ENCODE measurements around the gene OTOF.
A peak's percentile ranks its signal among the peaks of the same experiment; 100 is the strongest.

Gene OTOF

DNA sequence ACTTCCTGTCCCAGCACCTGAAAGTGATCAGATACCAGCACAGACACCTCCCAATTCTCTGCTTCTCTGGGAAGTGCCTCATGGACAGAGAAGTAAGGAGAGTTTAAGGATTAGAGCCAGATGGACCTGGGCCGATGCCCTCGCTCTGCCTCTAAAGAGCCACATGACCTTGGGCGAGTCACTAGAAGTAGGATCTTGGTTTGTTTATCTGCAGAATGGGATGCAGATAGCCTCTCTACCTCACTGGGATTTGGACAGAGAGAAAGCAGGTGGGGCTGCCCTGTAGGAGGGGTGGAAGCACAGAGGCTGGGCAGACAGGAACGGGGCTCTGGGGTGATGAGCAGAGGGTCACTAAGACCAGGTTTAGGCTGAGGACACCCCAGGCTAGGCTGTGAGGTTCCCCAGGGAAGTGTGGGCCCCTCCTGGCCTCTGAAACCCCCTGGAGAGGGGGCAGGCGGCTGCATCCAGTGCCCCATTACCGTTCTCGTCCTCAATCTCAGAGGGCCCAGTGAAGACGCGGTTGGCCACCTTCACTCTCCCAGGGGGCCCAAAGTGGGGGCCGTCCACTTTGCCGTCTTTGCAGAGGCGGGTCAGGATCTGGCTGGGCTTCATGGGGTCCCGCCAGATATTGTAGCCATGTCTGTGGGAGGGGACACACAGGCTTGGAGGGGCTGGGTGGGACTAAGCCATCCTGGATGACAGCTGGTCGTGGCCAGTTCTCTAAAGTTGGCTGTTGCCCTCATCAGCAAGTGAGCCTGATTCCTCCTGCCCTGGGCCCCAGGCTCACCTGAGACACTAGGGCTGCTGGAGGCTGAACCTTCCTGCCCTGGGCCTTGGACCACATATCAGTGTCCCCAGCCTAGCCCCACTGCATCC lies 13.3 kb downstream of the OTOF start:
- DNase-seq (ENCODE audit: low spot score): no peak

DNA sequence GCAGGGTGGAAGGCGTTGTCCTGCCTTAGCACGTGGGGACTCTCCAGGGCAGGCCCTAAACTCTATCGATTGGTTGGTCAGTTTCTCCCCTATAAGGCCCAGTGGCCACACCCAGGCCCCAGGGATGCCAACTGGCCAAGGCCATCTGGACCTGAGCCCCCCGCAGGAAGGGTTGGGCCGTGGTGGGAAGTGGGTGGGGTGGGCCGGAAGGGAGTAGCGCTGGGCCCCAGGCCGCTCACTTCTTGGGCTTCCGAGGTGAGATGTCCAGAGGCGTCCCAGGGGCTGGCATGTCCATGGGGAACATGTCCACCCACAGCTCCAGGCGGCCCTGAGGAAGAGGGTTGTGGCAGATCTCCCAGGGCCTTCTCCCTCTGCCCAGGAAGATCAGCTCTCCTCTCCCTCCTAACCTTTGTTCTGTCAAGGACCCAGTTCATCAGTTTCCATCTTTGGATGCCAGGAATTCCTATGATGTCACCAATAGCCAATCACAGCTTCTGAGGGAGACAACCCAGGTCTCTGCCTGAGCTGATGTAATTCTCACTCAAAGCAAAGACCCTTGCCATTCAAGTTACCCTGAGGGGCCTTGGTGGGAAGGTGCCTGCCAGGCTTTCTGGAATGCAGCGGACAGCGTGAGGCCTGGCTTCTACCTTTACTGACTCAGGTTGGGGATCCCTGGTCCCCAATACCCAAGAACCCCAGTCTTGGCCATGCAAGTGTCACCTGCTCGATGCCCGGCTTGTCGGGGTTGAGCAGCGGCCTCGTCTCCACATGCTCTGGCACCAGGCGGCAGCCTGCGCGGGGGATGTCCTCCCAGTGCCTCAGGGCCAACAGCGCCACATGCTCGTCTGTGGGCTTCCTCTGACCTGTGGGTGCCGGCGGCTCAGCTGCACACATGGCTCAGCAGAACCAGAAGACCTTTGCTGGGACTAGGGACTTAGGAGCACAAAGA lies 14.4 kb downstream of the OTOF start:
- no peak for DNase-seq (ENCODE audit: low spot score)

DNA sequence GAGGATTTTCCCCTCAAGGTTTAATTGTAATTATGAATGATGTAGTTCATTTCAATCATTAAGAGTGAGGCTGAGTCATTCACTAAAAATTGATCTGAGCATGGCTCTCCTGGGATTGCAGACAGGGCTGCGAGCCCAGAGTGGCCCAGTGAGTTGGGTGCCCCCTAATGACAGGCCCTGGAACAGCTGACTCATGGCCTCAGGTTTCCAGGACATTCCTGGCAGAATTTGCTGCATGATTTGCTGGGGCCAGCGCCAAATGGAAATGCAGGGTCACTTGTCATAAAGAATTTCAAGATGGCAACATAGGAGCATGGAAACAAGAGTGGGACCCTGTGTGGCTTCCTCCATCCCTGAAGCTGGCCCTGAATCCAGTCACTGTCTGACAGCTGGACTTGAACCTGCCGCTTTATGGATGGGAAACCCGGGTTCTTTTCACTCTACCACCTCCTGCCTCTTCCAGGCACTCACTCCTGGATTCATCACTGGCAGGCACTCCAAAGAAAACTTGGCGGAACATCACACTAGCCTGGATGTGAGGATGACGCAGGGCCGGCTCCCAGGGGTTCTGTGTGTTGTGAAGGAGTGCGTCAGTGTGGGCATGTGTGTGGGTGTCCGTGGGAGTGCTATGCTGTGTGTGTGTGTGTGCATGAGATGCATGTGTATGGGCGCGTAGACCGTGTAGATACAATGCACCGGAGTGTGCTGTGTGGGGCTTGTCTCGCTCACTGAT lies 15.2 kb downstream of the OTOF start:
- peak; percentile 81 for DNase-seq (ENCODE audit: low spot score)

DNA sequence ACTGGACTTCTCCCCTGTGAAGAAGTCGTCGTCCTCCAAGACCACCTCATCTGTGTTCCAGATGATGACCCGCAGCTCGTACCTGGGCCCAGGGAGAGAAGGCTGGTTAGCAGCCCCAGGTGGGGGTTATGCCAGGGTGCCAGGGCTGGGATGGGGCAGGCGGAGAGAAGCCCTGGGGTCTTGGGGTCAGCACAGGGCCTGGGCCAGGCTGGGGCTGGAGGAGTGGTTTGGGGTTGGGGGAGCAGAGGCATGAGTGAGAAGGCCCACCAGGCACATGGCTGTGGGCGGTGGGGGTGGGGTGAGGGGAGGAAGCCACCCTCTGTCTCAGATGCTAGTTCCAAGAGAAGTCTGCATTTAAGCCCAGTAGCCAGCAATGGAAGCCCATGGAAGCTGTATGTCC lies 15.8 kb downstream of the OTOF start:
- DNase-seq (ENCODE audit: low spot score): no peak

DNA sequence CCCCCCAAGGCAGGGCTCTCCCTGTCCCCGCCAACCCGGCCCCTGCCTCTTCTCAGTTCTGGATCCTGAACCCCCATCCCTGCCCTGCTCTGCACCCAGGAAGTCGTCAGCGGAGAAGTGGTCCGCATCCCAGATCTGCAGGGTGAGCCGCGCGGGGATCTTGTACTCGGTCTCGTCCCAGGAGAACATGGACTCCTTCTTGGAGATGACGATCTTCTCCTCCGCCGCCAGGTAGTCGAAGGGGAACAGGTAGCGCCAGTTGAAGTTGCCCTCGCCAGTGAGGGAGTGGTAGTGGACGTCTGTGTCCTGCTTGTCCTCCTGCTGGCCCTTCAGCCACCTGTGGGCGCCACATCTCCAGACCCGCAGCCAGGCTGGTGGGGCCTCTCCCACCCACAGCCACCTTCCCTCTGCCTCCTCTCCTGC lies 16.3 kb downstream of the OTOF start:
- no peak for DNase-seq (ENCODE audit: low spot score)

DNA sequence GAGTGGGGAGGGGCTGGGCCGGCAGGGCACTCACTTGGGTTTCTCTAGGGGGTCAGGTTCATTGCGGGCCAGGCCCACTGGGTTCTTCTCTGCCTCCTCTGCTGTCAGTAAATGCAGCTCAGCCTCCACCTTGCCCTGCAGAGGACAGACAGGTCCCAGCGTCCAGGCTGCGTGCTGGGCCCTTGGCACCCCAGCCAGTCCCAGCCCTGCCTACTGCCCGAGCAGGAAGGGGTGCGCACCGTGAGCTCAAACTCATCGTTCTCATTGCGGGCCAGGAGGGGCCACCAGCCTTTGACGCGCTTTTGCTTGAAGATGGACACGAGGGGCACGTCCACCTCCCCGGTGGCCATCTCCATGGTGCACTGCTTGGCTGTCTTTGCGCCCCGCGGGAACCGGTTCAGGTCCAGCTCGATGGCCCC lies 17.3 kb downstream of the OTOF start:
- DNase-seq (ENCODE audit: low spot score): no peak

DNA sequence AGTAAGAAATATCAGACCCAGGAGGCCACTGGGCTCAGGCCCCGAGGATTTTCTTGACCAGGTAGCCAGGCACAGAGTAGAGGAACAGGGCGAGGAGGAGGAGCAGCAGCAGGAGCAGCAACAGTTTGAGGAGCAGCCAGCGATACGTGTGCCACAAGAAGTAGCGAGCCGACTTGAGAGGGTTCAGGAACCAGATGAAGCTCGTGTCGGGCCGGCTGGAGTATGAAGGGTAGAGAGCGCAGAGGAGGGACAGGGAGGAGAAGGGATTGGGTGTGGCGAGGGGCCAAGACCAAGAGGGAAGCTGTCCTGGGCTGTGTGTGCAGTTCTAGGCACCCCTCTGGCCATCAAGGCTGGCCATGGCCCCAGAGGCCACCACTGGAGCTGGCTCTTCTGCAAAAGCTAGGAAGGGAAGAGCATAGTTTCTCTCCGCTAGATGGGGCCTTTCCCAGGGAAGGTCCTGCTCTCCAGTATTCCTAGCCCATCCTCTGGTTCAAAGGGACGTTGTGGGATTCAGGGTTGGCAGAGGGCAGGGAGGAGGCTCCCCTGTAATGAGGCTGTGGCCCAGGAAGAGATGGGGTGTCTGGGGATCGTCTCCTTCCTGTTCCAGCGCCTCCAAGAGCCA lies 17.8 kb downstream of the OTOF start:
- DNase-seq (ENCODE audit: low spot score): no peak

DNA sequence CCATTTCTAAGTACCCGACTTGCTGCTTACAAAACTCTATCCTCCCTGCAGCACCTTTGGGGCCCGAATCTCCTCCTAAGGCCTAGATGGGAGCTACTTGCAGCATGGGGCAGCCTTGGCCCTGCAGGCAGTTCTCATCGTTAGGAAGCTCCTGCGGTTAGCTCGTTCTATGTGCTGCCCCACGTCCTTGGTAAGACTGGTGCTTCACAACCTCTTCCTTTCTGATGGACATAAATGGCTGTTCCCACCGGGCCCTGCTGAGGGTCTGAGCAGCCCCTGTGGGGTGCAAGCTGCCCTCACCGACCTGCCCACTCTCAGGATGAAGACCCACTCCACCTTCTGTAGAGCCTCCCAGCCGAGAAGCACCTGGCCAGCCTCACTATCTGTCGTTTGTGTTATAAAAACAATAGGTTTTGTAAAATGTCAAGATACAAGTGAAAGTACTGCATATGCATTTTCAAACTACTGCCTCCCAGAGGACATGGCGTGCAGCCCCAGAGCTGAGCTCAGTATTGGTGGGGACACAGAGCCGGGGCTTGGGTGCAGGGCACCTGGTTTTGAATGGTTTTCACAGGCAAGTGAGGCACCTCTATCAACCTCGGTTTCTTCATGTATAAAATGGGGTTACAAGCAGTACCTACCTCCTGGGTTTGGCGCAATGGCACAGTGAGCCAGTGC lies 19.4 kb downstream of the OTOF start:
- DNase-seq (ENCODE audit: low spot score): no peak

DNA sequence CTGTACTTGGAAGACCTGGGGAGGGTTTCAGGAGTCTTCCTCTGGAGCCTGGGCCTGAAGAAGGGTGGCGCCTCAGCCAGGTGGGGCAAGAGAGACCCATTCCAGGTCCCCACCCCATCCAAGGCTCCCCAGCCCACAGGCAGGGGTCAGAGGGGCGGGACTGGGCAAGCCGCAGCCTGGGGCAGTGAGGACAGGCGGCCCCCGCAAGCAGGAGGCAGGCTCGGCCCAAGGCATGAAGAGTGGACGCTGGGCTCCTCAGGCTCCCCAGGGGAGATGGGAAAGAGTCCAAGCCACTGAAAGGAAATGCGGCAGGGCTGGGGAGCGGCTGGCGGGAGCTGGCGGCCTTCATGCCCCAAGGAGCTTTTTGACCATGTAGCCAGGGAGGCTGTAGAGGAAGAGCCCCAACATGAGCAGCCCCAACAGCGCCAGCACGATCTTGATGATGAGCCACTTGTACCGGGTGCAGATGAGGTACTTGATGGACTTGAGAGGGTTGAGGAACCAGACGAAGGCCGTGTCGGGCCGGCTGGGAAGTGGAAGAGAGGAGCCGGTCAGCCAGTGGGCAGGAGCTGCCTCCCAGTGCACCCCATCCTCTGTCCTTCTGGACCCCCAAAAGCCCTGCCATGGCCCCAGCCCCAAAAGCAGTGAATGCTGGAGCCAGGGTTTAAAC lies 20.1 kb downstream of the OTOF start:
- DNase-seq (ENCODE audit: low spot score): no peak

DNA sequence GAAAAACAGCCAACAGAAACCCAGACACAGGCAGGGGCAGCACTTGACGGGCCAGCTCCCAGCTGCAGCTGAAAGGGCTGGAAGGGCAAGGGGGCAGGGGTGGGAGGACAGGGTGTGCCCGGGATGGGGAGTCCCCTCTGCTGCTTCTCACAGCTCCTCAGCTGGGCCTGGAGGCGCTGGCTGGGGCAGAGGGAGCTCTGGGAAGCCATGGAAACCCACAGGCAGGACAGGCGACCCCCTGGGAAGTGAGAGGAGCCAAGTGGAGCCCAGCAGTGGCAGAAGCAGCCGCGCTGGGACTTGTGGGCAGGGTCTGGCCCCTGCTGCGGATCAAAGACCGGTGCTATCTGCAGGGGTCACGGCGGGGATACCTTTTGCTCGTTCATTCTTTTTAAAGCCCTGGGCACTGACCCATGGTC lies 20.7 kb downstream of the OTOF start:
- no peak for DNase-seq (ENCODE audit: low spot score)

DNA sequence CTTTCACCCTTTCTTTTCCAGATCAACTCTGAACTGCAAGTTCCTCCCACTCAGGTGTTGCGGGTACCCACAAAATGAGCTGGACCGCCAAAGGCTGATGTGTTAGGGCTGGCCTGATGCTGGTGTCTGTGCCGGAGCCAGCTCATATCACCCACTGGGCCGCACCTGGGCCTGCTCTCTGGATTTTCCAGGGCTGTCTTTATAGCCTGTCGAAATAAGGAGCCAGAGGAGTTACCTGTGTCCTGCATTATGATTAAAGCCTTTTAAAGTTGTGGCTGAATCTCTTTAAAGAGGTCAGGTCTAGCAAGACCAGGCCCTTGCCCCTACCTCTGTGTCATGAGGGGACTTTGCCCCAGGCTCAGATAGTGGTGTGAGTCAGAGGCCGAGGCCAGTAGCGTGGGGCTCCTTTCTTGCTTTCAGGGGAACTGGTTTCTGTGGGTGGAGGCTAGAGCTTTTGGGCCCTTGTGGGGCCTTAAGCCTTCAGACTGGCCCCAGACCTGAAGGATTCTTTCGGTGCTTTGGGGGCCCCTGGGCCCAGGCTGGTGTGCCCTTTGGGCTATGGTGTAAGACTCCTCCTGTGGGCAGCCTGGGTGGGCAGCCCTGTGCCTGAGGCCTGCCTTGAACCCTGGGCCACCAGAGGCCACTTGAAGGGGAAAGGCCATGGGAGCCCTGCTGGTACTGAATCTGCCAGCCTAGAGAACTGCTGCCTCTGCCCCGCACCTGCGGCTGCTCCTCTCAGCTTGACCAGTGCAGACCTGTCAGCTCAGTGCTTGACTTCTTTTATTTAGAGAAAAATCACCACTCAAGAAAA lies 21.3 kb downstream of the OTOF start:
- DNase-seq (ENCODE audit: low spot score): peak; percentile 62

DNA sequence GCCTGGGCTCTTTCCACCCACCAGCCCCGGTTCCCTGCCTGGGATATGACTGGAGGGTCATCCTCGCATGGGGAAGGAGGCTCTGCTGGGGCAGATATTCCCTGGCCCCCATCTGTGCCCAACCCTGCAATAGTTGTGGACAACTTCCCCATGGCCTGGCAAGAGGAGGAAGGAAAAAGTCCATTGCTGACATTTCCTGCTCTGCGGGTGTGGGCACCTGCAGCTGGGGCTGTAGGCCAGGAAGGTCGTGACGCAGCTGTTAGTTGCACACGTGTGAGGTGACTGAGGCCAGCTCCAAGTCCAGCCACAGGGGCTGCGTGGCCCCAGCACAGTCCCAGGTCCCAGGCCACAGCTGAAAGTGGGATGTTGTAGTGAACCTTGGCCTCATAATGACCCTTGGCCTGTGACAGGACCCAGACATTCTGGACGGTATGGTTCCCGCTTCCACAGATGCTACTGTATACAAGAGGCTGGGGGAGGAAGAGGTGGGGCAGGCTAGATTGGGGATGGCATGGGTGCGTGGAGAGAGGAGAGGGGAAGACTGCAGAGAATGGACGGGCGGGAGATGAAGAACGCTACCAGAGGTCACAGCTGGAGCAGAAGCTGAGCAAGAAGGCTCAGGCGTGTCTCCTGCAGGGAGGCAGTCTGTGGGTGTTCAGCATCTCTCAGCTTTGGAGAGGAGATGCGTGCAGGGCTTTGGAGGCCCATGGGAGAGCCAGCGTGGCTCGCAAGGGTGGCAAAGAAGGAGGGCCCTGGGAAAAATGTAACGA lies 22.1 kb downstream of the OTOF start:
- DNase-seq (ENCODE audit: low spot score): no peak

DNA sequence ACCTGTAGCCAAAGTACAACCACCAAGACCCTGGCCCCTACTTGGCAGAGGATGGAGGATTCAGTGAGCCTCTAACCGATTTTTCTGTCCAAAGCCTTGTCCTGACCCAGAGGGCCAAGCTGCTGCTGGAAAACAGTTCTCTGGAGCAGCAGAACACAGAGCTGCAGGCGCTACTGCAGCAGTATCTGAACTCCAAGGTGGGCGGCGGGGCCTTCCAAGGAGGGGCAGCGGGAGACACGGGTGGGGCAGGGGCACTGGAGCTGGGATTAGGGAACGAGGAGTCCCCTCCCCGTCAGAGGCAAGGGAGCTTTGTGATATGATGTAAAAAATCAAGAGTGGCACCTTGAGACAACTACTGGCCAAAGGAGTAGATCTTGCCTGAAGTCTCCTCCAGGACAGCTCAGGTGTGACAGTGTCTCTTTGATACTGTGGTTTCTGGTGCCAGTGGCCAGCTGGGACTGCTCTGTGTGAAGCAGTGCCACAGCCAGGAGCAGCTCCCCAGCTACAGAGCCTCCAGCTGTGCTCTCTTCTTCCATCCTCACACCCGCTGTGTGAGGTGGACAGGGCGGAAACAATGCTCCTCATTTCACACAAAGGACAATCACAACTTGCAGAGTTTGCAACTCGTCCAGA lies 22.8 kb downstream of the OTOF start:
- no peak for DNase-seq (ENCODE audit: low spot score)

DNA sequence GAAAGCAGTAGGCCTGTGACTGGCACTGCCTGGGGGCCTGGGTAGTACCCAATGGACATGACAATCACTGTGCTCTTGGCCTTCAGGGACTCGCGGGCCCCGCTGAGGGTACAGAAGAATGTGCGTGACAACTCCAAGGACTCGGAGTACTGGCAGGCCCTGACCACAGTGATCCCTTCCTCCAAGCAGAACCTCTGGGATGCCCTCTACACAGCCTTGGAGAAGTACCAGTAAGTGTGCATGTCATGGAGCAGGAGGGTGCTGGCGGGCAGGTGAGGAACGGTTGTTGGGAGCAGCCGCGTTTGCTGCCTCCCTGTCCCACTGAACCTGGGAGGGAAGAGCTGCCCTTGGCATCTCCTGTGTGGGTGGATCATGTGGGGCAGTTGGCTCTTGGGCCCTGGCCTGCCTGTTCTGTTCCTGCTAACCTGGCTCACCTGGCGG lies 23.3 kb downstream of the OTOF start:
- DNase-seq (ENCODE audit: low spot score): no peak

DNA sequence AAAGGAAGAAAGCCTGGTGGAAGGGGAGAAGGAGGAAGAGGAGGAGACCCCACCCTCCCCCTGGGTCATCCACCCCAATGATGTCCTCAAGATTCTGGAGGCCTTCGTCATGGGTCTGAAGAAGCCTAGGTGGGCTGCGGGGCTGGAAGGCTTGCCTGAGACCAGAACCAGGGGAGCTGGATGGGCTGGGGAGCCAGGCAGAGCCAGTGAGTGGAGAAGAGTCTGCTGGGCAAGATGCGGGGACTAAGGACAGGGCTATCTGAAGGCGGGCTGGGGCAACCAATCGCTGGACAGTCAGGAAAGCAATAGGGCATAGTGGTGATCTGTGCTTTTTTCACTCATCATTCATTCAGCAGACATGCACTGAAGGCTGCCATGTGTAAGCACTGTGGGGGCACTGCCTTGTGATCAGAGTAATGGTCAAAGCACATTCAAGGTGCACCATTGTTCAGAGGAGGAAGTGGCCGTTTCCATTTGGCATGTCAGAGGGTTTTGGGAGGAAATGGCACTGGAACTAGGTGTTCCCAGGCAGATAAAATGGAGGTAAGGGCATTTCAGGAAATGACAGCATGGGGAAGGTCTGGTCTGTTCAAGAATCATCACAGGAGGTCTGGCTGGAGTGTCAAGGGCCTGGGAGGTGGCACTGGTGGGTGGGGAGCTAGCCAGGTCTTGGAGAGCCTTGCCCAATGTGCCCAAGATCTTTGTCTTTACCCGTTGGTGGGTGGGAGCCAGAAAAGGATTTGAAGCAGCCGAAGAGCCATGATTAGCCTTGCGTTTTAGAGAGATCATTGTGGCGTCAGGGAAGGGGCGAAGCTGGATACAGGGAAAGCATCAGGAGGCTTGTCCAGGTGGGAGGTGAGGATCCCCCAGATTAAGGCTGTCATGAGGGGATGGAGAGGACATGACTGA lies 24.2 kb downstream of the OTOF start:
- DNase-seq (ENCODE audit: low spot score): no peak

DNA sequence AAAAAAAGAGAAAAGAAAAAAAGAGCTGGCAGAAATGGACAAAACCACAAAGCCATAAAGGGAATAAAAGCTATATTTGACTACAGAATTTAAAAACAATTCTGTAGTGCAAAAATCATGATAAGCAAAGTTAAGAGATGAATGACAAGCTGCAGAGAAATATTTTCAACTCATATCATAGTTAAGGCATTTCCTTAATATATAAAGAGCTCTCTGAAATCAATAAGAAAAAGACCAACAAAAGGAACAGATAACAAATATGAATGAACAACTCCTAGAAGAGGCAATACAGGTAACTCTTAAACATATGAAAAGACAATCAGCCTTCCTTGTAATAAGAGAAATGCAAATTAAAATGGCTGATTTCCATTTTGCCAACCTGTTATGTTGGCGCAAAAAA lies 26.2 kb downstream of the OTOF start:
- DNase-seq (ENCODE audit: low spot score): no peak

DNA sequence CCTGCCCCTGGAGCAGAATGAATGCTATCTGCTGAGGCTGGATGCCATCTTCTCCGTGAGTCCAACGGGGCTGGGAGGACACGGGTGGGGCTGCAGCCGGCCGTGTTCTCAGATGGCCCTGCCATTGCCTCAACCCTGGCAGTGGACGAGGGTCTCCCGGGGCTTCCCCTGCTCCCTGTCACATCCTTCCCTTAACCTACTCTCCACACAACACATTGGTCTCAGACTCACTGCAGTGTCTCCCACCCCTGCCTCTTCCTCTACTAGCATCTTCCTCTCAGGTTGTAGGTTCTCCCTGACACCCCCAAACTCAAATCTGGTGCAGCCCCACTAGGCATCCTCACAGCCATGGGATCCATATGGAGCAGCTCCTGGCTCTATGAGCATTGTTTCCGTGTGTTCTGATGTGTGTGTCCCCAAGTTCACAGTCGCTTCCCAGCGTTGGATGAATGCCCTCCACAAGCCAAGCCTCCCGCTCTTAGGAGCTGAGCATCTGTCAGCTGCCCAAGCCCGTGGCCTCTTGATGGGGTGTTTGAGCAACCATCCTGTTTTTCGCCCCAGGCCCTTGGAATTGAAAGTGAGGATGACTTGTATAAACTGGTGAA lies 27.8 kb downstream of the OTOF start:
- no peak for DNase-seq (ENCODE audit: low spot score)
